Vagina (tissue), 2 donors: ENCODE data around the gene ATF5.

Experiments
- POLR2A ChIP-seq, 2 donors: fragments of 450-650 bp; IDR thresholded peaks; one replicate each; pipeline ENCODE4 v1.6.1; 2017; ENCODE audit warnings: antibody characterized with exemption in 2 of 2, mild to moderate bottlenecking in 2 of 2, moderate library complexity in 2 of 2
- TF ChIP-seq, protein P1 (sequence below), 3 experiments: fragments of 450-650 bp in 2 of 3; fragments of 200-600 bp in 1 of 3; sonication (generic) in 1 of 3; IDR thresholded peaks; one replicate each; pipeline ENCODE4 v1.5.1; 2017 to 2019; ENCODE audit warnings: antibody characterized with exemption in 3 of 3, mild to moderate bottlenecking in 2 of 3, moderate library complexity in 2 of 3

DNA sequence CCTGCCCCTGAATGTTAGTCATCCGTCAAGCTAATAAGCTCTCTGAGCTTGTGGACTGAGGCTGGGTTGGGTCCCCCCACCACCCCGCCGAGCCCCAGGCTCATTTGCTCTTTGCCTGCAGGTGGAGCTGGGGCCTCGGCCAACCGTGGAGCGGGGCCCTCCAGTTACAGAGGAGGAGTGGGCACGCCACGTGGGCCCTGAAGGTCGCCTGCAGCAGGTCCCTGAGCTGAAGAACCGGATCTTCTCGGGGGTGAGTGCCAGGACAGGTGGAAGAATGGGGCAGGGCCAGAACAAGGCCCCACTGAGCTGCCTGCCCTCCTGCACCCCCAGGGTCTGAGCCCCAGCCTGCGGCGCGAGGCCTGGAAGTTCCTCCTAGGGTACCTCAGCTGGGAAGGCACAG is 46.4 kb upstream of the ATF5 start:
- TF ChIP-seq, protein P1, sequence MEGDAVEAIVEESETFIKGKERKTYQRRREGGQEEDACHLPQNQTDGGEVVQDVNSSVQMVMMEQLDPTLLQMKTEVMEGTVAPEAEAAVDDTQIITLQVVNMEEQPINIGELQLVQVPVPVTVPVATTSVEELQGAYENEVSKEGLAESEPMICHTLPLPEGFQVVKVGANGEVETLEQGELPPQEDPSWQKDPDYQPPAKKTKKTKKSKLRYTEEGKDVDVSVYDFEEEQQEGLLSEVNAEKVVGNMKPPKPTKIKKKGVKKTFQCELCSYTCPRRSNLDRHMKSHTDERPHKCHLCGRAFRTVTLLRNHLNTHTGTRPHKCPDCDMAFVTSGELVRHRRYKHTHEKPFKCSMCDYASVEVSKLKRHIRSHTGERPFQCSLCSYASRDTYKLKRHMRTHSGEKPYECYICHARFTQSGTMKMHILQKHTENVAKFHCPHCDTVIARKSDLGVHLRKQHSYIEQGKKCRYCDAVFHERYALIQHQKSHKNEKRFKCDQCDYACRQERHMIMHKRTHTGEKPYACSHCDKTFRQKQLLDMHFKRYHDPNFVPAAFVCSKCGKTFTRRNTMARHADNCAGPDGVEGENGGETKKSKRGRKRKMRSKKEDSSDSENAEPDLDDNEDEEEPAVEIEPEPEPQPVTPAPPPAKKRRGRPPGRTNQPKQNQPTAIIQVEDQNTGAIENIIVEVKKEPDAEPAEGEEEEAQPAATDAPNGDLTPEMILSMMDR (IDR thresholded peaks at IDR 0.05), result no peak
- no peak for TF ChIP-seq POLR2A (IDR thresholded peaks at IDR 0.05)
